ENCODE data around the gene IGSF8.

Gene IGSF8

DNA sequence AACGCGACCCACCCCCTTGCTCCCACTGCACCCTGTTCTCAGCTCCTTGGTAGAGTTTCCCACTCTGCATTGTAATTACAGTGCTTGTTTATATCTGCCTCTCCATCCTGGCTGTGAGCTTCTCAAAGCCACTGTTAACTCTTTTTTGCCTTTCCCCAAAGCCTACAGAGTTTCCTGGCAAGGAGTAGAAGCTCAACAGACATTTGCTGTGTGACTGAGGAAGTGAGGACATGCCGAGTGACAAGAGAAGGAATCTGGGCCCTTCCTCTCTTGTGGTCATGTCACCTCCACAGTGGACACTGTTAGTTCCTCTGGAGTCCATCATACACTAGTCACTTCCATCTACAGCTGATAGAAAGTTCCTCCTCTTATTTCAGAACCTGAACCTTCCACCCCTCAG is 6.1 kb upstream of the IGSF8 start:
- no peak for DNase-seq (ENCODE audit: low read depth)

DNA sequence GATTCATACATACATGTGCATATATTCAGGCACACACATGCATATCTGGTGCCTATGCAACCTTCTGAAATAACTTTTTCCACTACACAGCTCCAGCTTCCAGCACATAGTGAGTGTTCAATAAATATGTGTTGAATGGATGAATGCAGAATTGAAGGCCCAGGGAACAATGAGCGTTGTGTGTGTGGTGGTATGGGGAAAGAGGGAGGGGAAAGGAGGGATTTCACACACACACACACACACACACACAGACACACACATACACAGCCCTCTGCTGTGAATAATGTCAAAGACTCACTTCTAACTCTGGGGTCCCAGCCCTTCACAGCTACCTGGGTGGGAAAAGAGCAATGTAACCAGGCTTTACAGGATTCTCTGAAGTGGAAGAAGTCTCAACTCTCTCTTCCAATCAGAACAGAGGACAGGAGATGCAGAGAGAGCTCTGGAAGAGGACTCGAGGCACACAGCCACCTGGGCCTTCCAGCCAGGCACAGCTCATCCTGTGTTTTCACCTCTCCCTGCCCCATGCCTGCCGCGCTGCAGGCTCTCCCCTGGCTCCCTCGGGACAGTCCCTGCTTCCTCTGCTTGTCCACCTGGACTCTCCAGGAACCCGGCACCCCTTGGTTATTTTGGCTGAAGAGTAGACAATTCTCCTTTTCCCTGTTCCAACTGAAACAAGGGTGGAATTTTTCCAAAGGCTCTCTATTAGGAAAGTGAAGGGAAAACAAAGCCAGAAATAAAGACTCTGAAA is 5.4 kb upstream of the IGSF8 start:
- no peak for DNase-seq (ENCODE audit: low read depth)

DNA sequence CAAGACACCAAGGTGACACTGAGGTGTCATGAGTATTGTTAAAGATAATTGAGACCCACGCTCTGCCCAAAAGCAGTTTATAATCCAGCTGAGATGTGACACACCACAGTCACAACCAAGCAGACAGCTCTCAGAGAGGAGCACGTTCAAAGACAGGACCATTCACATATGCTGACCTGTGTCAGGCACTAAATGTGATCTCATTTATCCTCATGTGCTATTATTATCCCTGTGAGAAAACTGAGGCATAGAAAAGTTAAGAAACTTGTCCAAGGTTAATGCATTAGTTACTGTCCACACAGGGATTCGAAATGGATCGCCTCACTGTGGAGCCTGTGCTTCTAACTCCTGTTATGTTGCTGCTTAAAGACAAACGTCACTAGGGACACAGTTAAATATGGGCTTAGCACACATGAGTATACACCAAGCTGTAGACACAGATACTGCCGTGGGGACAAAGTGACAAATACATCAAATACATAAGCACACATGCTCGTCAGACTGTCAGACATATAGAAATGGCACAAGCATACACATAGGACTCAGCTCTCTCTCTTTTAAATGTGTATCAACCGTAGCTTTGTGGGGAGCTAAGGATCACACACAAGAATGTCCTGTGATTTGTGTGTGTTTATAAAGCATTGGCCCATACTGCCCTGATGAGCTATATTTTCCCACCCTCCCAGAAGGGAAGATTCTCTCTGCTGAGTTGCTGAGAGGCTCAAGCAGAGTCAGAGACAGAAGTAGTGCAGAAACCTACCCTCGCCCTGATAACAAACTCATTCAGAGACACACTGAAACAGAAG is 3.5 kb upstream of the IGSF8 start:
- no peak for DNase-seq (ENCODE audit: low read depth)

DNA sequence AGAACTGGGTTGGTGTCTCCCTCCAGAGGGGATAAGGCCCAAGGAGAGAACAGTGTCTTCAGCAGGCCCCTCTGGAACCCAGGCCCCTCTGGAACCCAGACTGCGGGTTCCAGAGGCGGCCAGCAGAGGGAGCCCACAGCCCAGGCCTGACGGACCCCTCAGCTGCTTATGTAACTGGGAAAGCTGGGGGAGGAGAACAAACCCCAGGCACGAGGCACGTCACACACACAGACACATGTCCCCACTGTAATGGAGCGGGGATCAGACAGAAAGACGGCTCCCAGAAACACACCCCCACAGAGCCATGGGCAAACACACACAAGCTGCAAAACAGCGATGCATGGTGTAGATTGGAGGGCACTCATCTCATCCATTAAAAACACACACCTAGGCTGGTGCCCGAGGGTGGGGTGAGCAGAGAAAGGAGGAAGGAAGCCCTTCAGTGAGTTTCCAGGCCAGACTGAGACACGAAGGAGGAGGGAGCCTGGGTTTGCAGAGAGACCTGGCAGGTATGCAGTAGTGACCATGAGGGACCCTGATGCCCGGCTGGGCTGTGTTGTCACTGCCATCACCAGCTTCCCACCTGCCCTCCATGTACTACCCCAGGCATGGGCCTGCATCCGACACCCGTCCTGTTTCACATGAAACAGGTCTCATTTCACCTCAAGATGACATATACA is 2.8 kb upstream of the IGSF8 start:
- DNase-seq (ENCODE audit: low read depth), result peak; percentile 42

DNA sequence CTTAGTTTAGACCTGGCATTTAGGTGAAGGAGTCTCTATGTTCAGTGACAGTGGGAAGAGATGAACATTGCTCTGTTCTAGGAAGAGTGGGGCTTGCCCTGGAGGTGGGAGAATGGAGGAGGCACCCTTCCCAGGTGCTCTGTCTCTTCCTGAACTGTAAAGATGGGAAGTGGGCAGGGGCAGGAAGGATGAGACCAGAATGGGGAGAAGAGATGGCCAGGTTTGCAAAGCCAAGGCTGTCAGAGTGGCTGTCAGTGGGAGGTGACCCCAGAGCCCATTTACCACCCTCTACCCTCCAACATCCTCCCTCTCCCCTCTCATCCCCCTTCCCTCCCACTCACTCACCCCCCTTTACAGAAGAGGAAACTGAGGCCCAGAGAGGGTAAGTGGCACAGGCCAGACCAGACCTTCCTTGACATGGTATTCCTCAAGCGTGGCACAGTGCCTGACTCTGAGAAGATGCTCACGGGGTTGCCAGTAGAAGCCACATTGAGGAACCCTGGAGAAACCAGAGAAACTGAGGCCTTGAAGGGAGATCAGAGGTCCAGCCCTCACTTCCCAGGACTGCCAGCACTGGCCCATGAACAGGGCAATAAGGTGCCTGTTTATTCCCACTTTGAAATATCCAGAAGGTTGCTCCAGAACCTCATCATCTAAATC is 1.4 kb upstream of the IGSF8 start:
- DNase-seq (ENCODE audit: low read depth), result no peak

DNA sequence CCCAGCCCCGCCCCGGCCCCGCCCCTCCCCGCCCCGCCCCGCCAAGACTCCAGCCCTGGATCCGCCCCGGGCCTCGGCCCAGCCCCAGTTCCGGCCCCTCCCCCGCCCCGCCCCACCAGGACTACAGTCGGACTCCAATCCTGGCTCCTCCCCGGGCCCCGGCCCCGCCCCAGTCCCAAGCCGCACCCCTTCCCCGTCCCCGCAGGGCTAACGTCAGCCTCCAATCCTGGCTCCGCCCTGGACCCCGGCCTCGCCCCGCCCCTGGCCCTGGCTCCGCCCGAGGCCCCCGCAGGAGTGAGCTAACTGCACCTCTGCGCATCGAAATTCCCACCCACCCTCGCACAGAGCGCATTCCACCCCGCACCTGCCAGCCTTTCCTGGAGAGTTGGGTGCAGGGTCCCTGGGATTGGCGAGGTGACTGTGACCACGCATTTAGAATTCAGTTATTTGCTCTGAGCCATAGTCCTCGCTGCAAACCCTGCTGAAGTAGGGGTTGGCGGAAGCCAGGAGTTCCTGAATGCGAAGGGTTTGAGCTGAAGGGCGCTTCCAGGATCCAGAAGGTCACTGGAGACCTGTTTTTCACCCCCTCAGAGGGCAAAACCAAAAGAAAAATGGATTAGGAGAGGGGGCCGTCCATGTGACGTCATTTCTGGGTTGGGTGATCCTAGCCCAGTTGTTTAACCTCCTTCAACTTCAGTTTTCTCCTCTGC is 588 bp upstream of the IGSF8 start:
- peak; percentile 91 for DNase-seq (ENCODE audit: low read depth)

DNA sequence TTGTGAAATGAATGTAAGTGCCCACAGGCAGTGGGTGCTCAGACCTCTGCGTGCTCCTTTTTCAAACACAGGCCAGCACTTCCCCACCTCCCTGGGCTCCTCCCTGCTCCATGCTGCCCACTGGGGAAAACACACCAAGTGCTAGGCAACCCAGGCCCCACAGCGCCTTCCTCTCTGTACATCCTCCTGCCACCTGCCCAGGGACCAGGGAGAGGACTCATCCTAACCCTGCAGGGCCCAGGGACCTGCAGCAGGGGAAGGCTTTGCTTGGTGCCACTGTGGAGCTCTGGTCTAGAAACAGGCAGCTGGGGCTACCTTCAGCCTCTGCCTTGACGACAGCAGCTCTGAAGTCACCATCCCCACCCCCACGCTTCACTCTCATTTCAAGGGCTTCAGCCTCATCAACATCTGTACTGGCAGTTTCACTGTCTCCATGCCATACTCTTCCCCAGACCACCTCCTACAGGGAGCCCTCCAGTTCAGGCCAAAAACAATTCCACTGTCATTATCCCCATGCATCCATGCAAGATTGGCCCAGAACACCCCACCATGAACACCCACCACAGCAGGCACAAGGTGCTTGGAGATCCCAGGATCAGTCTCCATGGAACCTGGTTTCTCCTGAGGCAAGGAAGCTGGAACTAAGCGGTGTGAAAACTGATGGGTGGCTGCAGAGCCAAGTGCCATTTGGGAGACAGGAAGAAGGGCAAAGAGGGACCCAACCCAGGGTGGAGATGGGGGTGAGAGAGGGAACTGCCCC is 1.1 kb downstream of the IGSF8 start:
- DNase-seq (ENCODE audit: low read depth), result no peak

DNA sequence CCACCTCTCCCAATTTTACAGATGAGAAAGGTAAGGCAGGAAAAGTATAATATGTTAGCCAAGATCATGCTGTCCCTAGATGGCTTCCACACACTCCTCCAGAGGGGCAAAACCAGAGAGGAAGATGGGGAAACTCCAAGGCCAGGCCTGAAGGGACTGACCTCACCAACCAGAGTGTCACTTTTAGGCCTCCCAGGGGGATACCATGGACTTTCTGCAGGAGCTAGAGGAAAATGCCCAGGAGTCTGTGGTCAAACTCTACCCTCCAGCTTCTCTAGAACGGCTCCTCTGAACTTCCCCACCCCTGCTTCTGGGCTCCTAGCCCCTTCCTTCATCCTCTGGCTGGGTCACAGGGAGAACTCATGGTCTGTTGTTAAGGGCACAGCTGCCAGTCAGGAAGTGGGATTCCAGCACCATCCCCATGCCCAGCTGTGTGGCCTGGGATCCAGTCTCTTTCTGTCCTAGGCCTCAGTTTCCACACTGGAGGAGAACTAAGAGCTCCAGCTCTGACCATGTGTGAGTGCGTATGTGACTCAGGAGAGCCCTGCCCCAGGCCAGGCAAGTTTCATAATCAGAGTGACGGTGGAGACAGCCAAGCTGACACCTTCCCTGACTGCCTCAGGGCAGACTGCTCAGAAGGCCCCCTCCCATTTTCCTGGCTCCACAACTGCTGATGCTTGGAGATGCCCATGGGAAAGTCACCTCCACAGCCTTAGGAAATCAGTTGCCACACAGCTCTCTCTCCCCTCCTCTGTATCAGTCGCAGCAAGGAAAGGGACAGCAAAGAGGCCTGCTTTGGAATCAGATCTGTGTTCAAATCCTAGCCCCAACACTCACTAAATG is 1.9 kb downstream of the IGSF8 start:
- DNase-seq (ENCODE audit: low read depth), result peak; percentile 66

DNA sequence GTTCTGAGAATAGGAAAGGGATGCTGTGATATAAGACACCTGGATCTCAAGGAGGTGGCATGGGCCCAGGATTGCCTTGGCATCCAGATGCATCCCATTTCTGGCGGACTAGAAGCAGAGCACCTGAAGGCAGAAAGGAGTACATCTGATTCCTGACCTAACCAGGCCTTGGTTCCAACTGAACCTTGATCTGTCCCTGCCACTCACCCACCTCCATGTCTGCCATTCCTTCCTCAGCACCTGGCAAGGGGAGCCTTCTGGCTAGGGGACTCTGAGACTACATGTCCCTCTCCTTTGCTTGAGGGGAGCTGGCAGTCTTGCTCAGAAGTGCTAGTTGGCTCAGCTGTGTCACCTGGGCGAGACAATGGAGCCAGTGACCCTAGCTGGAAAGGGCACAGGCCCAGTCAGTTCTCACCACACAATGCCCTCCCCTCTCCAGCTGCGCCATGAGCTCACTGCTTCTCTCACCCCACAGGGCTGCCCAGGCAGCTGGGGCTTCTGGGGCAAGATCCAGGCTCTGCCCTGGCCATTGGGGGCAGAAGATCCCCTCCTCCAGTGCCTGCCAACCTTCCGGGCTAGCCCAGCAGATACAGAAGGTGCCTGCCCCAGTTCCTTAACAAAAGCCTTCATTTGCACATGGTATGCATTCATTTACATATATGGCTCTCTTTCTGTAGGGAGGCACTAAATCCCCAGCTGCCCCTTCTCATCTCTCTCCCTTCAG is 2.9 kb downstream of the IGSF8 start:
- no peak for DNase-seq (ENCODE audit: low read depth)

DNA sequence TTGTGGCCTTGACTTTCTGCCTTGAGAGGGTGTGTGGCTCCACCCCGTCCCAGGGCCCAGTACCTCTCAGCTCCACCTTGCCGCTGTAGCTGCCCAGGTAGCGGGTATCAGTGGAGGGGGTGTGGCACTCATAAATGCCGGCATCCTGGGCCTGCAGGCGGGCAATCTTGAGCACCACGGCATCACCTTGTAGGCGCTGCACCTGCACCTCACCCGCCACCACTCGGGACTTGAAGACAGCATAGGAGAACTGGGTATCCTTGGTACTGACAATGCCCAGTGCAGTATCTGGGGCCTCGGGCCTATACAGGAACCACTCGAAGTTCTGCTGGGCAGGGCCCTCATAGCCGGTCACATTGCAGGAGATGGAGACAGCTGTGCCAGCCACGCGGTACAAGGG is 3.6 kb downstream of the IGSF8 start:
- no peak for DNase-seq (ENCODE audit: low read depth)

DNA sequence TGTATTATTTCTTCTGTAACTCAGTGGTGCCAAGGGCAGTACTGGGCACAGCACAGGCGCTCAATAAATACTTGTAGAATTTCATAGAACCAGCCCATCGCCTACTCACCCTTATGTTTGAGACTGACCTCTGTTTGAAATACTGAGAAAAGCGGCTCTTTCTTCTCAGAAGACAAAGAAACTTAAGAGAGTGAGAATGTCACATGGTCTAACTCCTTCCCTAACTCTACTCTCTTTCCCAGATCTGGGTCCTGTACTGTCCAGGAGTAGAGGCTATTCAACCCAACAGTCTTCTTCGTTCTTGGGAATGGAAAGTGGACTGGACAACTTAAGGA is 4.2 kb downstream of the IGSF8 start:
- no peak for DNase-seq (ENCODE audit: low read depth)

DNA sequence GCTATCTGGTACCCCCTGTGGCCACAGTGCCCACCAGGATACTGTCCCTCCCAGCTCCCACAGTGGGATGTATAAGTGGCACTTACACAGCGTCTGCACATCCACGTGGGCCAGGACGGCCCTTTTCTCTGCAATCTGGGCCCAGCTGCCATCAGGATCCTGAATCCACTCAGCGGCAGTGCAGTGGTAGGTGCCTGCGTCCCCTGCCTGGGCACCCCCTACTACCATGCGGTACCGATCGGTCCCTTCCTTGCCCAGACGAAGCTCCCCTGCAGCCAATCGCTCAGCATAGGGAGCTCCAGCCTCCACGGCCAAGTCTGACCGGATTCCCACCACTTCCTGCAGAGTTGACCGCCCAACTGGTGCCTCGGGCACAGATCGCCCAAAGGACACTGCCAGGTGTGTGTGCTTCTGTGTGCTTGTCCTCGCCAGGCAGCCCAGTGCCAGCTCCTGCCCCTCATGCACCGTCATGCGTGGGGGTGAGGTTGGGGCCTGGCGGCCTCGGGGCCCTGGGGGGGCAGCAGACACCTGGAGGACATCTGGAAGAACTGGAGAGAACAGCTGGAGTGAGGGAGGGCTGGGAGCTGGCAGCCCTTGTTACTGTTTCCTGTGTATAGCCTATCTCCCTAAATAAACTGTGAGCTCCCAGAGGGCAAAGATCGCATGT is 4.7 kb downstream of the IGSF8 start:
- no peak for DNase-seq (ENCODE audit: low read depth)

DNA sequence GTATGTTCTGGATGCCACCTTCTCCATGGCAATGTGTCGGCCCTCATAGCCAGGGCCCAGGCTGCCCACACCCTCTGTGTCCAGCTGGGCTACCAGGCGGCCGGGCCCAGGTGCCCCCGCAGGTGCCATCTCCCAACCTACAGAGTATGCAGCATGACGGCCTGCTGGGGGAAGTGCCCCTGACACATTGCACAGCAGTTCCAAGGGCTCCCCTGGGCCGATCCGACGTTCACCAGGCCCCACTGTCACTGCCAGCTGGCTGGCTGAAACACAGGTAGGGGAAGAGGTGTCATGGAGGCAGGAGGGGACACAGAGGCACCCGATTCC is 5.4 kb downstream of the IGSF8 start:
- DNase-seq (ENCODE audit: low read depth), result no peak

DNA sequence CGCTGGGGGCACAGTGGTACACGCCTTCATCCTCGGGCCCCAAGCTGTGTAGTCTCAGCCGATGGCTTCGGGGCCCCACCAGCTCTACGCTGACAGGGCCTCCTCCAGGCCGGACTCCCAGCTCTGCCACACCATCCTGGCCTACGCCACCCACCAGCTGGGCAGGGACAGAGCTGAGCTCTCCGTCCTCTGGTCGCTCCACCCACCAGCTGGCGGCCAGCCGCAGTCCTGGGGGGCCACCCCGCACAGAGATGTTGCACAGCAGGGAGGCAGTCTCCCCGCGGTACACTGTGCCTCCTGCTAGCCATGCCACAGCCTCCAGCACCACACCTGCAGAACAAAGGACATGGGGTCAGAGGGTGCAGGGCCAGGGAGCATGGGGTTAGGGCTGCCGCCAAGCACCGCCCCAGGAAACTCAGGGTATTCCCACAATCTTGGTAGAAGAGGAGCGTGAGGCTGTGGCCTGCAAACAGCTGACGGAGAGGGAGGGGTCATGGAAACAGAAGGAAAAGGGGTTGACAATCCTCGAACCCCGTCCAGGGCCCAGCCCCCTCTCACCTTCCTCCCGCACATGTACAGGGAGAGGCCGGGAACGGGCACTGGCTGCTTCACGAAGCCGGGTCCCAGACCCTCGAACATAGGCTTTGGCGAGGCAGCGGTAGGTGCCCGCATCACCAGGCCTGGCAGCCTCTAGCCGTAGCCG is 5.9 kb downstream of the IGSF8 start:
- no peak for DNase-seq (ENCODE audit: low read depth)

DNA sequence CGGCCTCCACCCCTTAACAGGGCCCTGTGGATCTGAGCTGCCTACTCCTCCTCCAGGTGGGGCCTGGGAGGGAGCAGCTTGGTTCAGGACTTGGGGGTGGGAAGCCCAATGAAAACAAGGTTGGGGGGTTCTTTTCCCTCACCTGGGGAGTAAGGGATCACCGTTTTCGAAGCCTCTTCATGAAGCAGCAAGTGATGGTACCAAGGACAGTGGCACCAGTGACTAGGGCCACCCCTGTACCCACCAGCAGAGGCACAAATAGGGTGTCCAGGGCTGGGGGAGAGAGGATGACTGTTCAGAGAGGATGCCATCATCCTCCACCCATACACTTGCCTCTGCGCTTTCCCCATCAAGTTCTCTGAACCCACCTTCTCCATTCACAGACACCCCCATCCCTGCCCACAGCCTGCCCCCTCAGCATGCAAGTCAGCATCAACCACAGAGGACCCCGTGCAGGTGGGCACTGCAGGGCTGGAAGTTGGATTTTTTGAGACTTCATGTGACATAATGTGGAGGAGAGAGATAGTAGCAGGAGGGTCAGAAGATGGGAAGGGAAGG is 6.7 kb downstream of the IGSF8 start:
- DNase-seq (ENCODE audit: low read depth), result no peak

DNA sequence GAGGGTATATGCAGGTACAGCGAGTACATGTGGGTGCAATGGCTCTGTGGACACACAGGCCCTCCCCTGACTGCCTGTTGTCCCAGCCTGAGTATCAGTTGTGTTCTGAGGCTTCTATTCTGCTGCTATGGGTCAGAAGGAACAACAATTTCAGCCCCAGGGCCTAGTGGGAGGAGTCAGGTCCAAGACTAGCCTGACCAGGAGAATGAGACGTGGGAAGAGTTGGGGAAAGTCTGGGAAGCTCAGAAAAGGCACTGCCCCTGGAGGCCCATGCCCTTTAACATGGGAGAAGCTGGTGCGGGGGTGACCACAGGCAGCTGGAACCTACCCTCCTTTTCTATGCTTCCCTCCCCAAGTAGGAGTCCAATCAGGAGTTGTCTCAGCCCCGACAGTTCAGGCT is 7.7 kb downstream of the IGSF8 start:
- DNase-seq (ENCODE audit: low read depth), result no peak

DNA sequence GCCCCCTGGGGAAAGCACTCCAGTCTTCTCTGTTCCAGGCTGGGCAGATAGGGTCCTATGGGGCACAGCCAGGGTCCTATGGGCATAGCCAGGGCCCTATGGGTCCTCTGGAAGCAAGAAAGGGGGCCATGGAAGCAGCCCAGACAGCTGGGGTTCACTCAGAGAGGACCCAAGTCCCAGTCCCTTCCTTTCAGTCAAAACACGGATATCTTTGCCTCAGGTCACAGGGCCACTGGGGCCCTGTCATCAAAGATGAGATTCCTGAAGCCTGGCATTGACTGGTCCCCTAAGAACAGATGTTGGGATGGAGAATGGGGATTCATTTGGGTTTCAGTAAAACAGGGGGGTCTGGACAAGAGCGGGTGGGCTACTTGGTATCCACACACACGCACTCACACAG is 8.5 kb downstream of the IGSF8 start:
- no peak for DNase-seq (ENCODE audit: low read depth)

DNA sequence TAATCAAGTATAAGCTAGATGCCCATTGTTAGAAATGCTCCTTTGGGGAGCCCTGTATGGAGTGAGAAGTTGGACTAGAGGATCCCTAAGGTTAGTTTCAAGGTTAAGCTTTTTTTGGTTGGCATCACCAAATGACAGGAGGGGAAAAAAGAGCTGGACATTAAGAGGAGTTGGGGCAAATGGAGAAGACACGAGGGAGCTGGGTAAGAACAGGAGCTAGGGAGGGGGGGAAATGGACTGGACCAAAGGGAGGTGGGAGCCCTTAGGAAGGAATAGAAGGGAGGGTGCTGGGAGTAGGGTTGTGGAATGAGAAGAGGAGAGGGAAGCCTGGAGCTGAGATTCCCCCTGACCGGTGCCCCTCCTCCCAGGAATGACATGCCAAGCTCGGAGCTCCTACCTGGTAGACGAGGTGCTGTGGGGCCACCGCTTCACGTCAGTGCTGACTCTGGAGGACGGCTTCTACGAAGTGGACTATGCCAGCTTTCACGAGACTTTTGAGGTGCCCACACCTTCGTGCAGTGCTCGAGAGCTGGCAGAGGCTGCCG is 11.2 kb downstream of the IGSF8 start:
- no peak for DNase-seq (ENCODE audit: low read depth)
